ENCODE results near the gene PPP1R1B.

GRCh38 chr17:39639566-39640458 lies 13.1 kb downstream of the PPP1R1B start:
- TF ChIP-seq CTCF (IDR thresholded peaks at IDR 0.05) = no peak
- TF ChIP-seq EZH2 (IDR thresholded peaks at IDR 0.05) = no peak
- no peak for TF ChIP-seq EZH2phosphoT487 (IDR thresholded peaks at IDR 0.05)
